Immature natural killer cell (primary cell): Measurements from ENCODE around the gene C11orf71. TPM values are rescaled to one million over a fixed set of nuclear protein-coding genes. Genes with fewer than 3 reads are reported as not detected.

Experiments used
- DNase-seq, 3 donors: peaks; one replicate each; pipeline ENCODE4 v3.0.0; 2022; ENCODE audit warnings: mixed read lengths in 1 of 3
- H3K27ac Mint-ChIP-seq, 6 donors: one replicate each; pipeline ENCODE4 v1.8.0; 2020; ENCODE audit warnings: mixed read lengths in 6 of 6, mild to moderate bottlenecking in 5 of 6, inconsistent platforms in 4 of 6, moderate library complexity in 3 of 6
- H3K27me3 Mint-ChIP-seq, 3 donors: one replicate each; pipeline ENCODE4 v1.8.0; 2020 to 2021; ENCODE audit warnings: low read depth in 3 of 3, mild to moderate bottlenecking in 3 of 3, mixed read lengths in 3 of 3, moderate library complexity in 3 of 3, inconsistent platforms in 1 of 3
- H3K36me3 Mint-ChIP-seq, 3 donors: one replicate each; pipeline ENCODE4 v1.8.0; 2020; ENCODE audit warnings: mixed read lengths in 3 of 3, inconsistent platforms in 2 of 3, mild to moderate bottlenecking in 2 of 3
- H3K4me1 Mint-ChIP-seq, 2 donors: one replicate each; pipeline ENCODE4 v1.8.0; 2020; ENCODE audit warnings: inconsistent platforms in 2 of 2, mild to moderate bottlenecking in 2 of 2, mixed read lengths in 2 of 2, moderate library complexity in 1 of 2
- H3K4me3 Mint-ChIP-seq, 5 donors: one replicate each; pipeline ENCODE4 v1.8.0; 2020; ENCODE audit warnings: mild to moderate bottlenecking in 5 of 5, mixed read lengths in 5 of 5, inconsistent platforms in 3 of 5, moderate library complexity in 3 of 5
- H3K9me3 Mint-ChIP-seq, 6 donors: one replicate each; pipeline ENCODE4 v1.8.0; 2020; ENCODE audit warnings: mild to moderate bottlenecking in 6 of 6, mixed read lengths in 6 of 6, inconsistent platforms in 4 of 6, moderate library complexity in 3 of 6
- polyA plus RNA-seq, 3 donors: library from polyadenylated mRNA; unstranded; fragments of 300-500 nt; fragmentation: Illumina TruSeq; gene quantifications; one replicate each; pipeline ENCODE4 v1.2.3, GENCODE V29; 2021

The C11orf71 gene
- polyA plus RNA-seq, 3 donors from 2014 or later: 10.8 to 14.6 (median 13.8) TPM

DNA sequence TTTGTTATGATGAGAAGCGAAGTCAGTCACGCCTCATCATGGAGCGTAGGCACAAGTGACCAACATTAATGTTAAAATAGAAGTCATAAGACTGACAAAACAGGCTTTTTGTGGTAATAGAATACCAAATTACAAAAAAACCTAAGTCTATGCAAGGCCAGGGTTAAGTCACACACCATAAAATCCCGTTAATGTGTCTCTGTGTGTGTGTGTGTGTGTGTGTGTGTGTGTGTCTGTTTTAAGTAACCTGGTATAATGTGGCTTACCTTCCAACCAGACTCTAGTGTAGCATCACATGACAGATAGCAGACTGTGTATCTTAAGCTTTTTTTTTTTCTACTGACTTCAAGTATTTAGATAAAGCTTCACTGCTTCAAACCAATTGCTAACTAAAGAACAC is 38.0 kb downstream of the C11orf71 start:
- no peak for DNase-seq
- no peaks in the 10 kb centered on the region for H3K9me3 Mint-ChIP-seq
- H3K27me3 Mint-ChIP-seq: peaks cover 0 to 29% (median 2%) of the 10 kb centered on the region in 3 donors
- H3K27ac Mint-ChIP-seq: no peak overlapping the region
- no peak overlapping the region for H3K4me3 Mint-ChIP-seq
- H3K4me1 Mint-ChIP-seq: no peaks in the 10 kb centered on the region
- no peaks in the 10 kb centered on the region for H3K36me3 Mint-ChIP-seq

DNA sequence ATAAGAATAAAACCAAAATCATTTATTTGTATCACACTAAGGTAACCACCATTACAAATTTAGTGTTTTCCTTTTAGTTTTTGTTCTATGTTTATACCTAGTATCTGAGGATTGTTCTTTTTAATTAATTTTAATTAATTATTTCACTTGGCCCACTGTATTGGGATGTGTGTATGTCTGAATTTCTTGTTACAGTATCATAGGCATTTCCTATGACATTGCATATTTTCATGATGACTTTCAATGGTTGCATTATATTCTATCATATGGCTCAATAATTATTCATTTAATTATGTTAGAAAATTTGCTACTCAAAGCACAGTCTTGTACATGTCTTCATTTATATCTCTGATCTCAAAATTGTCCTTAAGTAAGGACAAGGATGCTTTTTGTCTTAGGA is 41.0 kb downstream of the C11orf71 start:
- Mint-ChIP-seq H3K27ac (no peak overlapping the region), H3K36me3 (no peaks in the 10 kb centered on the region), H3K4me3 (no peak overlapping the region), H3K27me3 (peaks cover 0 to 27% (median 2%) of the 10 kb centered on the region in 3 donors), H3K9me3 (no peaks in the 10 kb centered on the region), H3K4me1 (no peaks in the 10 kb centered on the region)
- DNase-seq: no peak

DNA sequence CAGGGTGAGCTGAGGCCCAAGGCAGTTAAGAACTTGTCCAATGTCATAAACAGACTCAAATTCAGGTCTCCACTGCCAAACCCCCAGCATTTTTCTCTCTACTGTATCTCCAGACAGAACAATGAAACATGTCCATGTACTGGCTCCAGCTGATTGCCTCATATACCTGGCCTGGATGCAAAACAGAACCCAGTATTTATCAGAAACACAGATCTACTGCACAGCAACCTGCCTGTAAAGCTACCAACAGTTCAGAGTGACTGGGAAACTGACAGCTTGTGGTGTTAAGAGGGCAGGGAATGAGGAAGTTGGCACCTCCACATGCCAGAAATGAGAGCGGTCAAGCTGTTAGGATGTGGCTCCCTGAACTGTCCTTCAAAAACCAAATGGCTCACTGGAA is 41.6 kb downstream of the C11orf71 start:
- H3K4me3 Mint-ChIP-seq: no peak overlapping the region
- H3K9me3 Mint-ChIP-seq: no peaks in the 10 kb centered on the region
- H3K27ac Mint-ChIP-seq: no peak overlapping the region
- DNase-seq: no peak
- peaks cover 0 to 25% (median 2%) of the 10 kb centered on the region in 3 donors for H3K27me3 Mint-ChIP-seq
- no peaks in the 10 kb centered on the region for H3K36me3 Mint-ChIP-seq
- H3K4me1 Mint-ChIP-seq: no peaks in the 10 kb centered on the region

GRCh38 chr11:114354076-114354475 is 46.2 kb downstream of the C11orf71 start:
- no peak overlapping the region for H3K4me3 Mint-ChIP-seq
- H3K27me3 Mint-ChIP-seq: peaks cover 1 to 20% (median 2%) of the 10 kb centered on the region in 3 donors
- H3K9me3 Mint-ChIP-seq: no peaks in the 10 kb centered on the region
- H3K36me3 Mint-ChIP-seq: no peaks in the 10 kb centered on the region
- H3K4me1 Mint-ChIP-seq: no peaks in the 10 kb centered on the region
- H3K27ac Mint-ChIP-seq: no peak overlapping the region
- no peak for DNase-seq

DNA sequence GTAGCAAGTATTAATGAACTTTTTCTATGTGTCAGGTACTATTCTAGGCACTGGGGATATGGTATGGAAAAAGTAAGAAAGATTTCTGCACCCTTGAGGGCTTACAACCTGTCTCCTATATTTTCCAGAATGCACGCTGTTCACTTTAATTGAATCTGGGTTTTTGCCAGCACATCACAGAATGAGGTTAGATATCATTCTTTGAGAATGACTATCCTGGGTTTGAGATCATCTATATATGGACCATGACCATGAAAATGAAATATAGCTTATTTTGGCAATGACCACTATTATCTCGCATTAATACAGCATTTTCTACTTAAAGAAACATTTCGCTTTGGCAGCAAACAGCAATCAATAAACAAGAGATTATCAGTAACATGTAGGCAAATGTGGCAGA is 46.9 kb downstream of the C11orf71 start:
- Mint-ChIP-seq H3K27me3 (peaks cover 1 to 16% (median 2%) of the 10 kb centered on the region in 3 donors), H3K36me3 (no peaks in the 10 kb centered on the region), H3K27ac (no peak overlapping the region), H3K4me3 (no peak overlapping the region), H3K9me3 (no peaks in the 10 kb centered on the region), H3K4me1 (no peaks in the 10 kb centered on the region)
- DNase-seq: no peak

DNA sequence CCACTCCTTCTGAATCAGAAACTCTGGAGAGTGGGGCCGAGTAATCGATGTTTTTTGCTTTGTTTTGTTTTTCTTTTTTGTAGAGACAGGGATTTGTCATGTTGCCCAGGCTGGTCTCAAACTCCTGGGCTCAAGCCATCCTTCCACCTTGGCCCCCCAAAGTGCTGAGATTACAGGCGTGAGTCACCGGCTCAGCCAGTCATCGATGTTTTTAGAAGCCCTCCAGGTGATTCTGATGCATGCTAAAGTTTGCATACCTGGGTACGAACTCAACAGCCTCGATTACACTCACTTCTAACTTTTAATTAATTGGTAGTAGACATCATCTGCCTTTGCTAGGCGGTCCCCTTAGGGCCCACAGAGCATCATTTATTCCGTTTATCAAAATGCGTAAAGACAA is 50.3 kb downstream of the C11orf71 start:
- Mint-ChIP-seq H3K27me3 (peaks cover 0 to 6% (median 1%) of the 10 kb centered on the region in 3 donors), H3K27ac (no peak overlapping the region), H3K9me3 (no peaks in the 10 kb centered on the region), H3K4me1 (peaks cover 5 to 21% of the 10 kb centered on the region in 2 donors), H3K36me3 (no peaks in the 10 kb centered on the region), H3K4me3 (no peak overlapping the region)
- no peak for DNase-seq

Other genes with a start within 250 kb of the C11orf71 start
- gene NNMT, start 104.1 kb downstream of the C11orf71 start, polyA plus RNA-seq: 1 to 10 TPM in 1 of 3 donors, under 1 TPM in 1, not detected in 1; 0.68 to 1.0 TPM
- gene RBM7, start 155 bp upstream of the C11orf71 start, polyA plus RNA-seq: 10 to 100 TPM; 29.4 to 46.5 (median 30.2) TPM
- 10 to 100 TPM; 45.5 to 49.4 (median 45.9) TPM for gene REXO2, start 39.0 kb upstream of the C11orf71 start, polyA plus RNA-seq
- gene NXPE1, start 159.4 kb upstream of the C11orf71 start, polyA plus RNA-seq: not detected
- not detected for gene NXPE4, start 195.3 kb upstream of the C11orf71 start, polyA plus RNA-seq